Kidney (tissue), 14 donors: ENCODE results near the gene NXPE3. TPM values are rescaled to one million over a fixed set of nuclear protein-coding genes. Genes with fewer than 3 reads are reported as not detected.
"Not testable (repeated sequence)": the region's sequence is repeated elsewhere in the genome, so short reads cannot be mapped to it uniquely, and the experiment has no call there.

Experiments
- DNase-seq, 5 donors: peaks; one replicate each; pipeline ENCODE4 v3.0.0-alpha.2; 2013 to 2020
- FAIRE-seq: peaks from 2 replicates; lab custom pipeline; 2012; peaks lifted over from hg19 to GRCh38; lab: Jason Lieb, UNC
- H3K27ac ChIP-seq, 2 donors: one replicate each; pipeline ENCODE4 v1.7.0; 2013; ENCODE audit warnings: low read depth in 2 of 2, low read length in 2 of 2, inconsistent platforms in 1 of 2
- H3K27me3 ChIP-seq: one replicate; pipeline ENCODE4 v1.7.1; 2013; ENCODE audit warnings: low read length, inconsistent platforms; ENCODE audit not compliant: control insufficient read depth, insufficient read depth
- H3K36me3 ChIP-seq, 3 donors: one replicate each; pipeline versions ENCODE4 v1.7.0 to v1.7.1; 2013; ENCODE audit warnings: low read length in 3 of 3, control low read depth in 1 of 3, inconsistent platforms in 1 of 3; ENCODE audit not compliant: insufficient read depth in 3 of 3, control insufficient read depth in 2 of 3
- H3K4me1 ChIP-seq, 3 donors: one replicate each; pipeline versions ENCODE4 v1.7.0 to v1.7.1; 2013; ENCODE audit warnings: low read length in 3 of 3, inconsistent platforms in 1 of 3, low read depth in 1 of 3; ENCODE audit not compliant: control insufficient read depth in 2 of 3, insufficient read depth in 2 of 3
- H3K4me3 ChIP-seq, 3 donors: one replicate each; pipeline versions ENCODE4 v1.7.0 to v1.8.1; 2013; ENCODE audit warnings: low read length in 3 of 3, control low read depth in 1 of 3, inconsistent platforms in 1 of 3
- H3K9ac ChIP-seq, 3 donors: one replicate each; pipeline versions ENCODE4 v1.7.0 to v1.7.1; 2013; ENCODE audit warnings: low read length in 3 of 3, control low read depth in 1 of 3, inconsistent platforms in 1 of 3
- H3K9me3 ChIP-seq, 3 donors: one replicate each; pipeline versions ENCODE4 v1.7.0 to v1.7.1; 2013; ENCODE audit warnings: low read length in 3 of 3, control low read depth in 1 of 3, inconsistent platforms in 1 of 3; ENCODE audit not compliant: control insufficient read depth in 2 of 3, insufficient read depth in 1 of 3
- CTCF ChIP-seq: IDR thresholded peaks from 3 replicates; pipeline ENCODE4 v1.5.1; 2012; ENCODE audit warnings: mild to moderate bottlenecking, moderate library complexity, borderline replicate concordance; ENCODE audit not compliant: insufficient read depth; ENCODE audit errors: extremely low read depth
- intact Hi-C: fragments of 100-400 bp; cut with DNase I; formaldehyde crosslinking; loops from one replicate; pipeline ENCODE4 v1.11.1; 2022
- polyA plus RNA-seq: library from polyadenylated mRNA; stranded (reverse); fragments of 350-450 nt; fragmentation: Illumina TruSeq; extraction: RNeasy Lipid Tissue Mini Kit (QIAGEN cat#74804); gene quantifications from one replicate; pipeline ENCODE4 v1.2.3, GENCODE V29; 2014; ENCODE audit warnings: low read depth, low replicate concordance; ENCODE audit not compliant: insufficient read depth
- total RNA-seq: library from RNA; stranded (reverse); fragmentation: NEBNext Ultra II Directional; extraction: Animal tissue kit (Norgen Biotek cat#: 25700); gene quantifications from one replicate; pipeline ENCODE4 v1.2.1, GENCODE V29; 2021
- donor health status: control.
- donor health status: control.
- donor health status: control.
- donor health status: control.
- donor health status: control.
- donor health status: DM: yes; HTN: yes; CAD: no.
- donor health status: Normal renal cell carcinoma (clear cell type).

NXPE3 gene
- total and polyA plus RNA-seq, 2 donors from 2014 or later: 4.9 to 13.3 TPM

GRCh38 chr3:101758224-101758623 is 20.8 kb upstream of the NXPE3 start:
- intact Hi-C loops: no loop called here
- Histone ChIP-seq H3K4me3 (no peak overlapping the region), H3K27me3 (no peaks in the 10 kb centered on the region), H3K27ac (no peak overlapping the region), H3K9me3 (no peaks in the 10 kb centered on the region), H3K9ac (no peak overlapping the region), H3K36me3 (peaks cover 3 to 17% (median 12%) of the 10 kb centered on the region in 3 donors), H3K4me1 (no peaks in the 10 kb centered on the region)
- TF ChIP-seq CTCF: no peak
- FAIRE-seq (no peak), DNase-seq (no peak)

- no peak for DNase-seq
These were observed 16.9 kb upstream of the NXPE3 start for GRCh38 chr3:101762041-101762646.

GRCh38 chr3:101777745-101778281 is 1.2 kb upstream of the NXPE3 start:
- H3K4me1 ChIP-seq, H3K36me3 ChIP-seq, intact Hi-C loops: not testable (repeated sequence)

More at GRCh38 chr3:101762041-101762646, 16.9 kb upstream of the NXPE3 start:
- H3K4me1 ChIP-seq: no peaks in the 10 kb centered on the region
- intact Hi-C loops: no loop called here
- peaks cover 0 to 16% (median 7%) of the 10 kb centered on the region in 3 donors for H3K36me3 ChIP-seq
- H3K4me3 ChIP-seq: no peak overlapping the region
- peak; percentile 19 for FAIRE-seq
- H3K27me3 ChIP-seq: no peaks in the 10 kb centered on the region
- H3K9me3 ChIP-seq: no peaks in the 10 kb centered on the region
- no peak overlapping the region for H3K9ac ChIP-seq
- H3K27ac ChIP-seq: no peak overlapping the region
- no peak for TF ChIP-seq CTCF

GRCh38 chr3:101778385-101779046 is 495 bp upstream of the NXPE3 start:
- FAIRE-seq: no peak

More at GRCh38 chr3:101777745-101778281, 1.2 kb upstream of the NXPE3 start:
- not testable (repeated sequence) for H3K27ac ChIP-seq, H3K9ac ChIP-seq, H3K9me3 ChIP-seq, H3K4me3 ChIP-seq, DNase-seq, H3K27me3 ChIP-seq, FAIRE-seq

More at GRCh38 chr3:101778385-101779046, 495 bp upstream of the NXPE3 start:
- peak in 1 of 5 donors; percentile 2 for DNase-seq
- Histone ChIP-seq H3K36me3 (peaks cover 0 to 3% (median 3%) of the 10 kb centered on the region in 3 donors), H3K27ac (peak overlapping the region; percentile 63 to 71), H3K9me3 (no peaks in the 10 kb centered on the region), H3K4me1 (peaks cover 0 to 8% (median 3%) of the 10 kb centered on the region in 3 donors), H3K4me3 (peak overlapping the region; percentile 83 to 86 (median 84)), H3K27me3 (no peaks in the 10 kb centered on the region), H3K9ac (peak overlapping the region; percentile 65 to 82 (median 73))
- no peak for TF ChIP-seq CTCF
- intact Hi-C loops: no loop called here
